GM12878 (cell line): ENCODE measurements around the gene NR1I3. TPM values are rescaled to one million over a fixed set of nuclear protein-coding genes. Genes with fewer than 3 reads are reported as not detected.

Experiments used
- ATAC-seq: fragments of 200-7000 bp; cut with Tn5 transposase; 3 replicates; pipeline ENCODE4 v1.9.1; 2020; ENCODE audit warnings: mild to moderate bottlenecking, moderate library complexity
- BruUV-seq: library from RNA; stranded (reverse); fragments of 400-500 nt; replicated peaks from 2 replicates; lab custom pipeline; 2021; lab: Mats Ljungman, UMichigan
- CTCF ChIA-PET: fragments of 300-600 bp; sonication (Branson Sonifier 250); formaldehyde crosslinking; extraction: SDS; loops from one replicate; lab custom pipeline; 2021; ENCODE audit warnings: inconsistent platforms; lab: Yijun Ruan, JAX
- POLR2A ChIA-PET: fragments of 350-600 bp; formaldehyde crosslinking; extraction: SDS; loops from one replicate; lab custom pipeline; 2021; ENCODE audit warnings: inconsistent platforms; lab: Charles Lee
- RAD21 ChIA-PET: fragments of 300-600 bp; sonication (Branson Sonifier 250); formaldehyde crosslinking; loops from one replicate; lab custom pipeline; 2023; ENCODE audit warnings: antibody characterized with exemption; ENCODE audit not compliant: unreplicated experiment; lab: Charles Lee
- SMC1A ChIA-PET: fragments of 300-600 bp; sonication (Branson Sonifier 250); formaldehyde crosslinking; loops from one replicate; lab custom pipeline; 2023; ENCODE audit not compliant: unreplicated experiment, uncharacterized antibody; lab: Charles Lee
- DNase-seq: peaks from one replicate; pipeline ENCODE4 v3.0.0-alpha.2; 2011; ENCODE audit warnings: low read depth, low spot score
- FAIRE-seq: peaks from 3 replicates; lab custom pipeline; 2011; peaks lifted over from hg19 to GRCh38; lab: Jason Lieb, UNC
- H2AFZ ChIP-seq: 2 replicates; pipeline ENCODE4 v1.6.0; 2011; ENCODE audit warnings: low read depth, low read length, control low read depth; ENCODE audit not compliant: control insufficient read depth
- H3K27ac ChIP-seq: 2 replicates; pipeline ENCODE4 v1.5.1; 2011; ENCODE audit warnings: control low read depth; ENCODE audit not compliant: control insufficient read depth, insufficient read depth
- H3K27me3 ChIP-seq, 2 experiments: replicated peaks in 1 of 2; 2 replicates each; pipeline versions ENCODE4 v1.6.0 to v1.6.1; 2011; ENCODE audit warnings: low read length in 1 of 2; ENCODE audit not compliant: control insufficient read depth in 2 of 2, insufficient read depth in 2 of 2
- H3K36me3 ChIP-seq, 2 experiments: 2 replicates each; pipeline ENCODE4 v1.5.1; 2011; ENCODE audit warnings: low read length in 1 of 2; ENCODE audit not compliant: control insufficient read depth in 2 of 2, insufficient read depth in 2 of 2
- H3K4me1 ChIP-seq: 2 replicates; pipeline ENCODE4 v1.6.1; 2011; ENCODE audit warnings: mild to moderate bottlenecking, low read length, moderate library complexity, mixed read lengths; ENCODE audit not compliant: control insufficient read depth, insufficient read depth
- H3K4me2 ChIP-seq: 2 replicates; pipeline ENCODE4 v1.6.0; 2011; ENCODE audit warnings: control low read depth; ENCODE audit not compliant: control insufficient read depth, insufficient read depth
- H3K4me3 ChIP-seq: fragments of 200-600 bp; sonication (generic); 2 replicates; pipeline ENCODE4 v1.5.1; 2016
- H3K79me2 ChIP-seq: 2 replicates; pipeline ENCODE4 v1.6.0; 2011; ENCODE audit warnings: low read length; ENCODE audit not compliant: control insufficient read depth, insufficient read depth
- H3K9ac ChIP-seq: 2 replicates; pipeline ENCODE4 v1.8.0; 2011; ENCODE audit warnings: low read length, control low read depth, mixed read lengths; ENCODE audit not compliant: control insufficient read depth, insufficient read depth
- H3K9me3 ChIP-seq: replicated peaks from 3 replicates; pipeline ENCODE4 v1.5.1; 2011; ENCODE audit warnings: mild to moderate bottlenecking, low read length; ENCODE audit not compliant: control insufficient read depth, insufficient read depth
- H4K20me1 ChIP-seq: 2 replicates; pipeline ENCODE4 v1.6.0; 2011; ENCODE audit not compliant: control insufficient read depth, insufficient read depth
- ESRRA ChIP-seq: IDR thresholded peaks from 2 replicates; pipeline ENCODE4 v1.6.1; 2012; ENCODE audit warnings: mild to moderate bottlenecking, low read length, improper control_type of control experiment
- MEF2B ChIP-seq: fragments of 450-650 bp; IDR thresholded peaks from 2 replicates; pipeline ENCODE4 v1.6.1; 2018; ENCODE audit warnings: mild to moderate bottlenecking, moderate library complexity; ENCODE audit not compliant: partially characterized antibody, poor library complexity, severe bottlenecking
- RAD21 ChIP-seq: IDR thresholded peaks from 2 replicates; pipeline ENCODE4 v1.6.1; 2011; ENCODE audit warnings: mild to moderate bottlenecking, low read depth, low read length, moderate library complexity; ENCODE audit not compliant: insufficient read depth
- STAT3 ChIP-seq: IDR thresholded peaks from 2 replicates; pipeline ENCODE4 v1.6.1; 2011; ENCODE audit warnings: low read depth, low read length, improper control_type of control experiment
- WGBS: methylation state at CpG from one replicate; pipeline ENCODE4 v1.1.6; 2016; ENCODE audit warnings: low lambda C conversion rate; ENCODE audit not compliant: insufficient replicate concordance, insufficient coverage; ENCODE audit errors: missing lambda C conversion rate; 5-methylcytosine and 5-hydroxymethylcytosine counted together
- in situ Hi-C: fragments of 300-500 bp; cut with MboI; formaldehyde crosslinking; loops from 9 replicates; pipeline ENCODE4 v1.14.3; 2018; ENCODE audit warnings: mixed read lengths
- intact Hi-C: fragments of 100-400 bp; cut with micrococcal nuclease; formaldehyde crosslinking; loops from one replicate; pipeline ENCODE4 v1.14.2; 2022; ENCODE audit not compliant: unreplicated experiment
- polyA plus RNA-seq, 11 experiments: library from polyadenylated mRNA; depleted of rRNA in 4 of 11; unstranded in 6 of 11; stranded (reverse) in 5 of 11; fragments of >200 nt; fragmentation: Nextera tagmentation in 4 of 11; fragmentation: Illumina TruSeq in 1 of 11; extraction: Ambion mirVana in 4 of 11; extraction: Trizol in 1 of 11; gene quantifications; 1 replicate in 1 of 11; 2 replicates in 10 of 11; pipeline versions ENCODE4 v1.2.1 to v1.2.3, GENCODE V29; 2011 to 2016; ENCODE audit warnings: inconsistent platforms in 2 of 11, missing spikeins in 2 of 11, low read depth in 1 of 11
- total RNA-seq, 4 experiments: library from RNA; depleted of rRNA in 3 of 4; stranded (reverse); fragments of >200 nt in 3 of 4; fragmentation: Illumina TruSeq in 1 of 4; extraction: Trizol in 1 of 4; gene quantifications; 2 replicates each; pipeline versions ENCODE4 v1.2.1 to v1.2.3, GENCODE V29; 2013 to 2021
- TF ChIP-seq, protein P1 (sequence below): fragments of 150-350 bp; IDR thresholded peaks from 2 replicates; pipeline ENCODE4 v1.6.1; 2016; ENCODE audit warnings: low read depth, low read length

NR1I3 gene
- total and polyA plus RNA-seq, 10 of the 15 experiments (the other 5 are each of a cell fraction or from before 2014, with no cell fraction given), result 0.13 to 0.52 (median 0.24) TPM; not detected in 7

DNA sequence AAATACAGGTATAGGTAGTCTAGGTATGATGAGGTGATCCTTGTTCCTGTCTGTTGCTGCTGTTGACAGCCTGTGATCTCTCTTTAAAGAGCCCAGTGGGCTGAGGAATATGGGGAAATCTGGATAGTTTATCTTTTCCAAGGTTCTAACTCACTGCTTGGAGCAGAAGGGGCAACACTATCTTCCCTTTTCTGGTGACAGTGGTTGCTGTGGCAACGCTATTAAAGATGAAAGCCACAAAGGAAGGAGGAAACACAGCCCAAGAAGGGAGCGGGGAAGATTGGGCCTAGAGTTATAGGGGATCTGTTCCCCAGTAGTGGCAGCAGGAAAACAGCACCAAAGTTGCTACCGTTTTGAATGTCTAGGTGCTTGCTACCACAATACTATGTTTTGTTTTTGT lies 29.3 kb upstream of the NR1I3 start (continued):
- TF ChIP-seq, protein P1, sequence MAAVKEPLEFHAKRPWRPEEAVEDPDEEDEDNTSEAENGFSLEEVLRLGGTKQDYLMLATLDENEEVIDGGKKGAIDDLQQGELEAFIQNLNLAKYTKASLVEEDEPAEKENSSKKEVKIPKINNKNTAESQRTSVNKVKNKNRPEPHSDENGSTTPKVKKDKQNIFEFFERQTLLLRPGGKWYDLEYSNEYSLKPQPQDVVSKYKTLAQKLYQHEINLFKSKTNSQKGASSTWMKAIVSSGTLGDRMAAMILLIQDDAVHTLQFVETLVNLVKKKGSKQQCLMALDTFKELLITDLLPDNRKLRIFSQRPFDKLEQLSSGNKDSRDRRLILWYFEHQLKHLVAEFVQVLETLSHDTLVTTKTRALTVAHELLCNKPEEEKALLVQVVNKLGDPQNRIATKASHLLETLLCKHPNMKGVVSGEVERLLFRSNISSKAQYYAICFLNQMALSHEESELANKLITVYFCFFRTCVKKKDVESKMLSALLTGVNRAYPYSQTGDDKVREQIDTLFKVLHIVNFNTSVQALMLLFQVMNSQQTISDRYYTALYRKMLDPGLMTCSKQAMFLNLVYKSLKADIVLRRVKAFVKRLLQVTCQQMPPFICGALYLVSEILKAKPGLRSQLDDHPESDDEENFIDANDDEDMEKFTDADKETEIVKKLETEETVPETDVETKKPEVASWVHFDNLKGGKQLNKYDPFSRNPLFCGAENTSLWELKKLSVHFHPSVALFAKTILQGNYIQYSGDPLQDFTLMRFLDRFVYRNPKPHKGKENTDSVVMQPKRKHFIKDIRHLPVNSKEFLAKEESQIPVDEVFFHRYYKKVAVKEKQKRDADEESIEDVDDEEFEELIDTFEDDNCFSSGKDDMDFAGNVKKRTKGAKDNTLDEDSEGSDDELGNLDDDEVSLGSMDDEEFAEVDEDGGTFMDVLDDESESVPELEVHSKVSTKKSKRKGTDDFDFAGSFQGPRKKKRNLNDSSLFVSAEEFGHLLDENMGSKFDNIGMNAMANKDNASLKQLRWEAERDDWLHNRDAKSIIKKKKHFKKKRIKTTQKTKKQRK, result no peak
- TF ChIP-seq ESRRA (no peak), MEF2B (no peak), STAT3 (no peak)

DNA sequence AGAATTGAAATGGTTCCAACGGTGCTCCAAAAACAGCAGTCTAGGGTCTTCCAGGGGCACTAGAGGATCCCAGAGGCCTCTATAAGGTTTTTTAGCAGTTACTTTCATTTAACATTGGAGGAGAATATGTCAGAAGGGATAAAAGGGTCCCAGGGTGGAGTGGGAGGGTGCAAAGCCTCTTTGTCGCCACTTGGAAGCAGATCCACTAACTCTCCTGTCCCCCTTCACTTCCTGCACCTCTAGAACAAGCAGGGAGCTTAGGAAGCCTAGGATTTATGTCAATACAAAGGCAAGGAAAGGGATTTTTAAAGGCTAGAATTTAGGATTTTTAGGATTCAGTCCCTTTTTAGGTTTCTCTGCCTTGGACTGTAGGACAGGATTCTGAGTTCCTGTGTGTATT lies 28.8 kb upstream of the NR1I3 start:
- Histone ChIP-seq H4K20me1 (no peaks in the 10 kb centered on the region), H3K9me3 (no peaks in the 10 kb centered on the region), H3K36me3 (no peaks in the 10 kb centered on the region), H3K27me3 (no peaks in the 10 kb centered on the region), H3K4me1 (peaks cover under 1% of the 10 kb centered on the region; the same call in 1 of the 2 replicates), H2AFZ (no peak overlapping the region), H3K9ac (no peak overlapping the region), H3K4me3 (no peak overlapping the region), H3K27ac (no peak overlapping the region), H3K4me2 (no peak overlapping the region), H3K79me2 (no peaks in the 10 kb centered on the region)
- ChIA-PET CTCF (interaction anchor here (1.3 to 2.0 kb wide), 2 partner anchors 21 to 65 kb away, joined by 3 to 7 read pairs; no protein-coding TSS in a partner anchor), RAD21 (interaction anchor here (0.7 kb wide), 2 partner anchors 36 to 40 kb away, joined by 3 read pairs; no protein-coding TSS in a partner anchor), SMC1A (interaction anchor here (0.6 to 0.8 kb wide), 3 partner anchors 9 to 37 kb away, joined by 3 read pairs; no protein-coding TSS in a partner anchor), POLR2A (interaction anchor here (0.6 kb wide), 1 partner anchor 17 kb away, joined by 3 read pairs; no protein-coding TSS in a partner anchor)
- ATAC-seq (no peak), DNase-seq (no peak), FAIRE-seq (no peak)
- intact Hi-C loops, result no loop called here
- no TSS peak for BruUV-seq
- WGBS, result 75% methylated on average over 2 of the region's 2 CpGs
- no peak for TF ChIP-seq RAD21
- in situ Hi-C loops, result no loop called here
